ENCODE data around the gene LRRC59. TPM values are rescaled to one million over a fixed set of nuclear protein-coding genes. Genes with fewer than 3 reads are reported as not detected.

LRRC59 gene
- total and polyA plus RNA-seq, 2 donors (not counting 1 experiment from before 2014, with no cell fraction given) = 27.7 to 31.2 TPM

DNA sequence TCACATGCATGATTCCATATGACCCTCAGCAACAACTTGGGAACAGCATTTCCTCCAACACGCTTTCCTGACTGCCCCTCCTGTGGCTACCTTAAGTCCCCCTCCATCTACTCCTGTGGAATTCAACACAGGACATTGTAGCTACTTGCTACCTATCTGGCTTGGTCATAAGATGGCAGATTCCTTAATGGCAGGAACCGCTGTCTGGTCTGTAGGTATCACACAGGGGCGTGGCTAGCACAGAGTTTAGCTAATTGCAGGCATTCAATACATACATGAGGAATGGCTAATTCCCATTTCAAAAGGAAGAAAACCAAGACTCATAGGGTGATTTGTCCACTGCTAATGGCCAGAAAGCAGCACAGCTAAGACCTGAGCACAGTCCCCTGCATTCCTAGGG lies 8.6 kb downstream of the LRRC59 start:
- Histone ChIP-seq H3K9ac (ENCODE audit: low read length) (no peak overlapping the region), H3K27me3 (replicated peaks in 1 of 4; ENCODE audit: control extremely low read depth in 1 of 4, control insufficient read depth in 3 of 4, insufficient read depth in 4 of 4, low read length in 3 of 4) (no peaks in the 10 kb centered on the region), H3K4me2 (replicated peaks; ENCODE audit: low read depth, low read length, poor library complexity, severe bottlenecking) (no peak overlapping the region), H2AFZ (ENCODE audit: insufficient read depth, low read depth, low read length, poor library complexity, severe bottlenecking) (no peak overlapping the region), H4K20me1 (ENCODE audit: control insufficient read depth, insufficient read depth, low read length, poor library complexity, severe bottlenecking) (peaks cover 17% of the 10 kb centered on the region), H3K4me1 (ENCODE audit: control insufficient read depth in 2 of 2, insufficient read depth in 2 of 2, low read length in 2 of 2) (peaks cover 6 to 8% of the 10 kb centered on the region in 2 donors), H3K27ac (ENCODE audit: low read length in 2 of 2) (no peak overlapping the region), H3K79me2 (ENCODE audit: control insufficient read depth, insufficient read depth, low read length) (peaks cover 2% of the 10 kb centered on the region), H3K9me3 (ENCODE audit: control extremely low read depth in 1 of 3, control insufficient read depth in 2 of 3, insufficient read depth in 1 of 3, low read length in 2 of 3) (no peaks in the 10 kb centered on the region), H3K36me3 (replicated peaks in 1 of 2; ENCODE audit: control extremely low read depth in 1 of 2, control insufficient read depth in 1 of 2, extremely low read depth in 1 of 2, insufficient read depth in 2 of 2, low read length in 1 of 2) (peaks cover 45 to 96% of the 10 kb centered on the region in 2 experiments), H3K4me3 (ENCODE audit: control extremely low read depth in 1 of 5, extremely low read depth in 1 of 5, insufficient read depth in 1 of 5, low read depth in 2 of 5, low read length in 4 of 5) (no peak overlapping the region)
- no peak overlapping the region for H3K27ac Mint-ChIP-seq
- TF ChIP-seq, protein P1, sequence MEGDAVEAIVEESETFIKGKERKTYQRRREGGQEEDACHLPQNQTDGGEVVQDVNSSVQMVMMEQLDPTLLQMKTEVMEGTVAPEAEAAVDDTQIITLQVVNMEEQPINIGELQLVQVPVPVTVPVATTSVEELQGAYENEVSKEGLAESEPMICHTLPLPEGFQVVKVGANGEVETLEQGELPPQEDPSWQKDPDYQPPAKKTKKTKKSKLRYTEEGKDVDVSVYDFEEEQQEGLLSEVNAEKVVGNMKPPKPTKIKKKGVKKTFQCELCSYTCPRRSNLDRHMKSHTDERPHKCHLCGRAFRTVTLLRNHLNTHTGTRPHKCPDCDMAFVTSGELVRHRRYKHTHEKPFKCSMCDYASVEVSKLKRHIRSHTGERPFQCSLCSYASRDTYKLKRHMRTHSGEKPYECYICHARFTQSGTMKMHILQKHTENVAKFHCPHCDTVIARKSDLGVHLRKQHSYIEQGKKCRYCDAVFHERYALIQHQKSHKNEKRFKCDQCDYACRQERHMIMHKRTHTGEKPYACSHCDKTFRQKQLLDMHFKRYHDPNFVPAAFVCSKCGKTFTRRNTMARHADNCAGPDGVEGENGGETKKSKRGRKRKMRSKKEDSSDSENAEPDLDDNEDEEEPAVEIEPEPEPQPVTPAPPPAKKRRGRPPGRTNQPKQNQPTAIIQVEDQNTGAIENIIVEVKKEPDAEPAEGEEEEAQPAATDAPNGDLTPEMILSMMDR (IDR thresholded peaks at IDR 0.05) = no peak
- TF ChIP-seq EZH2 (IDR thresholded peaks at IDR 0.05; ENCODE audit: borderline replicate concordance, insufficient read depth, low read depth, low read length, poor library complexity, severe bottlenecking) = no peak
- WGBS (ENCODE audit: insufficient coverage) = 97% methylated on average over 3 of the region's 3 CpGs
- no peak overlapping the region for H3K4me3 Mint-ChIP-seq
- ChIA-PET CTCF (interaction anchor here (1.1 to 2.9 kb wide), 2 partner anchors 8 to 27 kb away, joined by 4 to 12 read pairs; partner anchors contain the start of gene LRRC59), POLR2A (no interaction called here)
- H3K27me3 Mint-ChIP-seq = no peaks in the 10 kb centered on the region
- no peak for DNase-seq
- H3K4me1 Mint-ChIP-seq = peaks cover 14% of the 10 kb centered on the region
- ATAC-seq (ENCODE audit: low read depth) = no peak
- intact Hi-C loops (cut with micrococcal nuclease) = no loop called here
- H3K9me3 Mint-ChIP-seq (ENCODE audit: insufficient read depth) = no peaks in the 10 kb centered on the region

DNA sequence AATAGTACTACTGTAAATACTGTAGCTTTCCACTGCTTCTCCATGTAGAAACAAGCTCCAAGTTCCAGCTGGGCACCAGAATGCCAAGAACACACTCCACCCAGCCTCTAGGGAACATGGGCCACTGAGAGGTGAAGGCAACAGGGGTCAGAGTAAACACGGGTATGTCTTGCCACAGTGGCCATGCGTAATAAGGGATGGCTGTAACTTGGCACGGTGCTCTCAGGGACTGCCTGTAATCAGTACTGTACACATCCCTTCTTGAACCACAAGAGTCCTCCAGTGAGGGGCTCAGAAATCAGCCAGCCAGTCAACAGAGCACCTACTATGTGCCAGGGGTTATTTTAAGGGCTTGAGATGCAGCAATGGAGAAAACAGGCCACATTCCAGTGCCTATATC lies 10.8 kb downstream of the LRRC59 start:
- peaks cover 9% of the 10 kb centered on the region for H3K4me1 Mint-ChIP-seq
- Histone ChIP-seq H3K4me1 (ENCODE audit: control insufficient read depth in 2 of 2, insufficient read depth in 2 of 2, low read length in 2 of 2) (peaks cover 4 to 5% of the 10 kb centered on the region in 2 donors), H3K4me2 (replicated peaks; ENCODE audit: low read depth, low read length, poor library complexity, severe bottlenecking) (no peak overlapping the region), H4K20me1 (ENCODE audit: control insufficient read depth, insufficient read depth, low read length, poor library complexity, severe bottlenecking) (peaks cover 17% of the 10 kb centered on the region), H3K27me3 (replicated peaks in 1 of 4; ENCODE audit: control extremely low read depth in 1 of 4, control insufficient read depth in 3 of 4, insufficient read depth in 4 of 4, low read length in 3 of 4) (no peaks in the 10 kb centered on the region), H3K9ac (ENCODE audit: low read length) (no peak overlapping the region), H3K4me3 (ENCODE audit: control extremely low read depth in 1 of 5, extremely low read depth in 1 of 5, insufficient read depth in 1 of 5, low read depth in 2 of 5, low read length in 4 of 5) (no peak overlapping the region), H3K9me3 (ENCODE audit: control extremely low read depth in 1 of 3, control insufficient read depth in 2 of 3, insufficient read depth in 1 of 3, low read length in 2 of 3) (no peaks in the 10 kb centered on the region), H2AFZ (ENCODE audit: insufficient read depth, low read depth, low read length, poor library complexity, severe bottlenecking) (no peak overlapping the region), H3K36me3 (replicated peaks in 1 of 2; ENCODE audit: control extremely low read depth in 1 of 2, control insufficient read depth in 1 of 2, extremely low read depth in 1 of 2, insufficient read depth in 2 of 2, low read length in 1 of 2) (peaks cover 43 to 93% of the 10 kb centered on the region in 2 experiments), H3K27ac (ENCODE audit: low read length in 2 of 2) (no peak overlapping the region), H3K79me2 (ENCODE audit: control insufficient read depth, insufficient read depth, low read length) (no peaks in the 10 kb centered on the region)
- DNase-seq = no peak
- no peak for ATAC-seq (ENCODE audit: low read depth)
- H3K4me3 Mint-ChIP-seq = no peak overlapping the region
- 75% methylated on average over 1 of the region's 3 CpGs for WGBS (ENCODE audit: insufficient coverage)
- no peak overlapping the region for H3K27ac Mint-ChIP-seq
- no peaks in the 10 kb centered on the region for H3K27me3 Mint-ChIP-seq
- intact Hi-C loops (cut with micrococcal nuclease) = no loop called here
- ChIA-PET POLR2A (no interaction called here), CTCF (interaction anchor here (1.4 to 1.5 kb wide), 2 partner anchors 11 to 24 kb away, joined by 4 to 5 read pairs; partner anchors contain the start of gene LRRC59)
- no peaks in the 10 kb centered on the region for H3K9me3 Mint-ChIP-seq (ENCODE audit: insufficient read depth)
- TF ChIP-seq, protein P1 (IDR thresholded peaks at IDR 0.05) = no peak
- TF ChIP-seq EZH2 (IDR thresholded peaks at IDR 0.05; ENCODE audit: borderline replicate concordance, insufficient read depth, low read depth, low read length, poor library complexity, severe bottlenecking) = no peak

Data from B cell (primary cell).